GM12874 (cell line): ENCODE measurements around the gene FCHO1.

ENCODE experiments used
- TF ChIP-seq, protein P1 (sequence below): IDR thresholded peaks from 2 replicates; pipeline ENCODE4 v1.5.1; 2011; ENCODE audit warnings: low read depth, mild to moderate bottlenecking, control low read depth, low read length, moderate library complexity; ENCODE audit not compliant: insufficient read depth

Gene FCHO1

DNA sequence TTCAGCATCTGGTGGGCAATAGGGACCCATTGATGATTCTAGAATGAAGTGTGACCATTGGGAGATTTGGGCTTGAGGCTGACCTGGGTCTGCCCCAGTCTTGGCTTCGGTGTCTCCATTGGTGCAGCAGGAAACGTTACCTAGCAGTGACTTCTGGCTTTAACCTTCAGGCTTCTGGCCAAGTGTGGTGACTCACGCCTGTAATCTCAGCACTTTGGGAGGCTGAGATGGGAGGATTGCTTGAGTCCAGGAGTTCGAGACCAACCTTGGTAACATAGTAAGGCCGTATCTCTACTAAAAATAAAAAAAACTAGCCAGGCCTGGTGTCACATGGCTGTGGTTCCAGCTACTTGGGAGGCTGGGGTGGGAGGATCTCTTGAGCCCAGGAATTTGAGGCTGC lies 7.2 kb downstream of the FCHO1 start:
- TF ChIP-seq, protein P1, sequence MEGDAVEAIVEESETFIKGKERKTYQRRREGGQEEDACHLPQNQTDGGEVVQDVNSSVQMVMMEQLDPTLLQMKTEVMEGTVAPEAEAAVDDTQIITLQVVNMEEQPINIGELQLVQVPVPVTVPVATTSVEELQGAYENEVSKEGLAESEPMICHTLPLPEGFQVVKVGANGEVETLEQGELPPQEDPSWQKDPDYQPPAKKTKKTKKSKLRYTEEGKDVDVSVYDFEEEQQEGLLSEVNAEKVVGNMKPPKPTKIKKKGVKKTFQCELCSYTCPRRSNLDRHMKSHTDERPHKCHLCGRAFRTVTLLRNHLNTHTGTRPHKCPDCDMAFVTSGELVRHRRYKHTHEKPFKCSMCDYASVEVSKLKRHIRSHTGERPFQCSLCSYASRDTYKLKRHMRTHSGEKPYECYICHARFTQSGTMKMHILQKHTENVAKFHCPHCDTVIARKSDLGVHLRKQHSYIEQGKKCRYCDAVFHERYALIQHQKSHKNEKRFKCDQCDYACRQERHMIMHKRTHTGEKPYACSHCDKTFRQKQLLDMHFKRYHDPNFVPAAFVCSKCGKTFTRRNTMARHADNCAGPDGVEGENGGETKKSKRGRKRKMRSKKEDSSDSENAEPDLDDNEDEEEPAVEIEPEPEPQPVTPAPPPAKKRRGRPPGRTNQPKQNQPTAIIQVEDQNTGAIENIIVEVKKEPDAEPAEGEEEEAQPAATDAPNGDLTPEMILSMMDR = no peak

DNA sequence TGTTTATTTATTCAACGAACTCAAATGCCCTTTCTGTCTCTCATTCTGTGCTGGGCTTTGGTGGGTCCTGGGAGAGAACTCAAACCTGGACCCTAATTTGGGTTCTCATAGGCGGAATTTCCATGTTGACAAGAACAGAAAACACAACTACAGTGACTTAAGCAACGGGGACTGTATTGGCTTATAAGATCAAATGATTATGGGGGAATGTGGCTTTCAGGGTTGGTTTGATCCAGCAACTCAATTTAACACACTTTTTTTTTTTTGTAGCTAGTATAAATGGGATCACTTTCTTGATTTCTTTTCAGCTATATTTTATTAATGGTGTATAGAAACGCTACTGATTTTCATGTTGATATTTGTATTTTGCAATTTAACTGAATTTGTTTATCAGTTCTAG lies 9.9 kb downstream of the FCHO1 start:
- TF ChIP-seq, protein P1 = no peak

DNA sequence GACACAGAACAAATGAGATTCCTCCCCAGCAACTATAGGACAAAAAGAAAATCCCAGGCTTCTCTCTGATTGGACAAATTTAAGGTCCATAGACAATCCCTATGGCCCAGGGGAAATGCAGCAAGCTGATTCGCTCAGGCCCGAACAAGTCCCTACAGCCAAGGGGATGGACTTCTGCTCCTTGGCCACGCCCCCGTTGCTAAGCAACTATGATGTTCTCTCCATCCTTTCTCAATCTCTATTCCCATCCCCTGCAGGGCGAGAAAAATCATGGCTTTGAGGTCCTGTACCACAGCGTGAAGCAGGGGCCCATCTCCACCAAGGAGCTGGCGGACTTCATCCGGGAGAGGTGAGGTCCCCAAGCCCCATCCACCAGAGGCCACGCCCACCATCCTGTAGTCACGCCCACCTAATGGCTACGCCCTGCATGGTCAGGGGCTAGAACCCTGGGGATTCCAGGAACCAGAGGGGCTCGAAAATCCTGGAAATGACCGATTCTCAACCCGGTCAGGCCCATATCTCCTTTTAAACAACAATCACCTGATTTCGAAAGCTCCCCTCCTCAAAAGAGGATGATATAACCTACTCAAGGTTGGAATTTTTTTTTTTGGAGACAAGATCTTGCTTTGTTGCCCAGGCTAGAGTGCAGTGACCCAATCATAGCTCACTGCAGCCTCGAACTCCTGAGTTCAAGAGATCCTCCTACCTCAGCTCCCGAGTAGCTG lies 11.4 kb downstream of the FCHO1 start:
- TF ChIP-seq, protein P1 = no peak

DNA sequence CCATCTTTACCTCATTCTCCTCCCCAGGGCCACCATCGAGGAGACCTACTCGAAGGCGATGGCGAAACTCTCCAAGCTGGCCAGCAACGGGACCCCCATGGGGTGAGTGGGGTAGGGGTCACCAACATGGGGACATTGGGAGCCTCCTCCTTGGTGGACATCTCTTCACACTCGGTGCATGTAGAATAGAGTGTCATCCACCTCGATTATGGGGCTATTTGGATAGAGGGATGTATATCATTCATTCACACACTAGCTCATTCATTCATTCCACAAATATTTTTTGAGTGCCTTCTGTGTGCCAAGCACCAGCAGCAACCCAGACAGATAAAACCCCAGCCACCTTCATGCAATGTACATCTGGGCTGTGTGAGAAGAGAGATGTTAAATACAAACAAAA lies 13.1 kb downstream of the FCHO1 start:
- TF ChIP-seq, protein P1 = no peak

DNA sequence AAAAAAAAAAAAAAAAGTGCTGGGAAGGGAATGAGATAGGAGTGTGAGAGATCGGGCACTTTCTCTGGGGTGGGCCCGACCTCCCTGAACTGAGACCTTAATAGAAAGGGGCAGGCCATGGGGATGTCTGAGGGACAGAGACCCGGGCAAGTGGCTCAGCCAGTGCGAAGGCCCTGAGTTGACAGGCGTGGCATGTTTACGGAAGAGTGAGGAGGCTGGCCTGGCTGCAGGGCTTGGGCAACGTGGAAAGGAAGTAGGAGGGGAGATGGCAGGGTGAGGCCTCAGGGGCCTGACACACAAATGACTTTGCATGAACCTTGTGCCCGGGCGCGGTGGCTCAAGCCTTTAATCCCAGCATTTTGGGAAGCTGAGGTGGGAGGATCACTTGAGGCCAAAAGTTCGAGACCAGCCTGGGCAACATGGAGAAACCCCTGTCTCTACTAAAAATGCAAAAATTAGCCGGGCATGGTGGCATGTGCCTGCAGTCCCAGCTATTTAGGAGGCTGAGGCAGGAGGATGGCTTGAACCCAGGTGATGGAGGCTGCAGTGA lies 13.9 kb downstream of the FCHO1 start:
- TF ChIP-seq, protein P1 = no peak

DNA sequence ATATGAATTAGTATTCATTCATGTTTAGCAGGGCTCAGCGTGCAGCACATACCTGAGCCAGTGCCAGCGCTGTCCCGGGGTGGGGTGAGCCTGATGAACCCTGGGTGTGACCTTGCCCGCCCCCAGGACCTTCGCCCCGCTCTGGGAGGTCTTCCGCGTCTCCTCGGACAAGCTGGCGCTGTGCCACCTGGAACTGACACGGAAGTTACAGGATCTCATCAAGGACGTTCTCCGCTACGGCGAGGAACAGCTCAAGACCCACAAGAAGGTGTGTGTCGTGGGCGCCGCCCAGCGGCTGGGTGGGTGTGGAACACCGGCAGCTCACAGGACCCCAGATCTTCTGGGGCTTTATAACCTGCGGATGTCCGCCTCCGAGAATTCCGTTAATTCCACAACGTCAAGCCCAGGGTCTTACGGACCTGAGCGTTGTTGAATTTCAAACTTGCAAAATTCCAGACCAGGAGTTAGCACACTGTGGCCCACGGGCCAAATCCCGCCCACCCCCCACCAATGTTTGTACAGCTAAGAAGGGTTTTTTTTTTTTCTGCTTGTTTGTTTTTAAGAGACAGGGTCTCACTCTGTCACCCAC lies 15.4 kb downstream of the FCHO1 start:
- TF ChIP-seq, protein P1 = peak; percentile 98

DNA sequence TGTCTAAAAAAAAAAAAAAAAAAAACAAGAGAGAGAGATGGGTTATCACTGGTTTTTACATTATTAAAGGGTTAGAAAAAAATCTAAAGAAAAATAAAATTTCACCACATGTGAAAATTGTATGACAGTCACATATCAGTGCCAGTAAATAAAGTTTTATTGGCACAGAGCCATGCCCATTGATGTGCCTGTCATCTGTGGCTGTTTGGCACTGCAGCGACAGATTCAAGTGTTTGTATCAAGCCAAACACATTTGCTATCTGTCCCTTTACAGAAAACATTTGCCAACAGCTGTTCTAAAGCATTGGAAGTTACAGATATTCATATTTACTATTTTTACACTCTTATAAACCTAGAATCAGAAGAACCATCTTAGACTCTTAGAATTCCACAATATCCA lies 16.3 kb downstream of the FCHO1 start:
- TF ChIP-seq, protein P1 = no peak
